CD4-positive, alpha-beta T cell treated with Interleukin-6 at 100 ng/mL for 8 hours (primary cell): ENCODE results near the gene CLIP3.
A peak's percentile ranks its signal among the peaks of the same experiment; 100 is the strongest.
"Not testable (repeated sequence)": the region's sequence is repeated elsewhere in the genome, so short reads cannot be mapped to it uniquely, and the experiment has no call there.

Source experiments
- DNase-seq: peaks from one replicate; pipeline ENCODE4 v3.0.0-alpha.2; 2020; ENCODE audit warnings: mixed read lengths, low spot score

CLIP3 gene

GRCh38 chr19:36032251-36033104, at the start of gene CLIP3:
TSS of gene CLIP3 (minus strand) at chr19:36032873. CDS start at chr19:36032357, 516 bp downstream.
- peak; percentile 18 for DNase-seq

- DNase-seq: no peak
These were observed 49.2 kb upstream of the CLIP3 start for GRCh38 chr19:36081894-36082293.

DNA sequence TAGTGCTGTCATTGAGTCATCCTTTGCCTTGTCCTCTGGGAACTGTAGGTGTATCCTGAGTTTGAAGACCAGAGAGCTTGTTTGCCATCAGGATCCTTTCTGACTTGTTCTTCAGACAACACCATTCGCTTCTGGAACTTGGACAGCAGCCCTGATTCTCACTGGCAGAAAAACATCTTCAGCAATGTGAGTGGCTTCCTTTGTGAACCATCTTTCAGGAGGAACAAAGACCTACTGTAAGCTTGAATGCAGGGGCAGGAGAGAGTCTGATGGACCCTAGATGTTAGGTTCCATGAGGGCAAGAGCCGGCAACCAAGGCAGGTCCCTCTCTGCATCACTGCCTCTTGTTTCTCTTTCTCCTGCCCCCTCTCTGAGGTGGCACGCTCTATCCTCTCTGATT, 48.7 kb upstream of the CLIP3 start:
- DNase-seq: no peak

DNA sequence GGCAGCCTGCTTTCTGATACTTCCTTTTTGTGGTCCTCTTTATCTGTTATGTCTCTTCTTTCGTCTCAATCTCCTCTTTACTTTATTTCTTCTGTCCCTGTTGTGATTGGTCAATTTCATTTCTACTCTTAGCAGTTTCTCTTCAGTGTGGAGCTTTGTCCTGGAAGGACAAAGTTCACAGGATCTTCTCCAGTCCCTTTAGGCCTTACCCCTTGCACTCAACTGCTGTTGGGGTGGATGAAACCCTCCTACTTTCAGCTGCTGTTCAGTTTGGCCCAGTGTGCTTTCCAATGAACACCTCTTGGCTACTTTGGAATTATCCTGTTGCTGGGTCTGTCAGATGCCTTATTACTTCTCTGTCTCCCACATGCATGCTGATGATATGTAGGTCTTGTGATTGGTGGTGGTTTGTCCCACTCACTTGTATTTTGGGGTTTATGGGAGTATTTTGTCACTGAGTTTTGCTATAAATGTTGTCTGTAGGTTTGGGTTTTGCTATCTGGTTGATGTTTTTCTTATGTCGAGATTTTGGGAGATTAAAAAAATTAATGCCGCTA, 46.8 kb upstream of the CLIP3 start:
- DNase-seq: no peak

GRCh38 chr19:36073121-36073876, 40.6 kb upstream of the CLIP3 start:
- DNase-seq: no peak

DNA sequence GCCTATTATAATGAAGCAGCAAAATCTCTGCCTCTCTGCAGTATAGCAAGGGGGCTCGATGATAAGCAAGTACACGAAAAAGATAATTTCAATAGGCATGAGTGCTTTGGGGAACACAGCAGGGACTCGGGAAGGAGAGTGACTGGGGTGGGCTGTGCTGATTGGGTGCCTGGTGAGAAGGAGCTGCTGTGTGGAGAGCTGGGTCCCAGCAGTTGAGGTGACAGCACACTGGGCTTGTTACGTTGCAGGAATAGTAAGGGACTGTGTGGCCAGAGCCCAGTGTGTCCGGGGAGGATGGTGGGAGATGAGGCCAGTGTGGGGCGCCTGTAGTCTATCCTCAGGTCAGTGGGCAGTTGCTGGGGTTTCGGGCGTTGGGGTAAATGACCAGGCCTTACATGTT, 39.4 kb upstream of the CLIP3 start:
- DNase-seq: no peak

DNA sequence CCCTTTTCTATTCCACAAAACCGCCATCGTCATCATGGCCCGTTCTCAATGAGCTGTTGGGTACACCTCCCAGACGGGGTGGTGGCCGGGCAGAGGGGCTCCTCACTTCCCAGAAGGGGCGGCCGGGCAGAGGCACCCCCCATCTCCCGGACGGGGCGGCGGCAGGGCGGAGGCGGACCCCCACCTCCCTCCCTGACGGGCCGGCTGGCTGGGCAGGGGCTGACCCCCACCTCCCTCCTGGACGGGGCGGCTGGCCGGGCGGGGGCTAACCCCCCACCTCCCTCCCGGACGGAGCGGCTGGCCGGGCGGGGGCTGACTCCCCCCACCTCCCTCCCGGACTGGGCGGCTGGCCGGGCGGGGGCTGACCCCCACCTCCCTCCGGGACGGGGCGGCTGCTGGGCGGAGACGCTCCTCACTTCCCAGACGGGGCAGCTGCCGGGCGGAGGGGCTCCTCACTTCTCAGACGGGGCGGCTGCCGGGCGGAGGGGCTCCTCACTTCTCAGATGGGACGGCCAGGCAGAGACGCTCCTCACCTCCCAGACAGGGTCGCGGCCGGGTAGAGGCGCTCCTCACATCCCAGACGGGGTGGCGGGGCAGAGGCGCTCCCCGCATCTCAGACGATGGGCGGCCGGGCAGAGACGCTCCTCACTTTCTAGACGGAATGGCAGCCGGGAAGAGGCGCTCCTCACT, 36.3 kb upstream of the CLIP3 start:
- DNase-seq: not testable (repeated sequence)

GRCh38 chr19:36067681-36068080, 35.0 kb upstream of the CLIP3 start:
- DNase-seq: no peak

GRCh38 chr19:36064826-36065225, 32.2 kb upstream of the CLIP3 start:
- no peak for DNase-seq

GRCh38 chr19:36061367-36061766, 28.7 kb upstream of the CLIP3 start:
- no peak for DNase-seq

- no peak for DNase-seq
These were observed 27.8 kb upstream of the CLIP3 start for GRCh38 chr19:36060430-36060829.

DNA sequence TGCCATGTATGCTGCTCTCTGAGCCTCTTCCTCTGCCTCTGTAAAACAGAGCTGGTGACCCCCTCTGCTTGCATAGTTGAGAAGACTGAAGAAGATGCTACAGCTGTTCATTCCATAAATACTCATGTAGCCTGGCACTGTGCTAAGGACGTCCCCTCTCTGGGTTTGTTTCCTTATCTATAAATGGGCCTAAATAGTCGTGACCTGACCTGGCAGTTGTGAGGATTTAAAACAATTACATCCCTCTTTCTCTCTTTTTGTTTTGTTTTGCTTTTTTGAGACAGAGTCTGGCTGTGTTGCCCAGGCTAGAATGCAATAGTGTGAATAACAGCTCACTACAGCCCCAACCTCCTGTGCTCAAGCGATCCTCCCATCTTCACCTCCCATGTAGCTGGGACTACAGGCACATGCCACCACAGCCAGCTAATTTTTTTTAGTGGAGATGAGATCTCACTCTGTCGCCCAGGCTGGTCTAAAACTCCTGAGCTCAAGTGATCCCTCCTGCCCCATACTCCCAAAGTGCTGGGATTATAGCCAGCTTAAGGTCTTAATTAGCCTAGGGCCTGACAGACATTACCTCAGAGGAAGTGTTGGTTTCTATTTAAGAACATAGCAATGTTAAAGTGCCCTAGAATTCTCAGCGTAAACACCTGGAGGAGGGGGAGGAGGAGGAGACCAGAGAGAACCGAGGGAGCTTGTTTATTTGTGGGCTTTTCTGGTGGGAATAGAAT, 26.7 kb upstream of the CLIP3 start:
- DNase-seq: no peak

- no peak for DNase-seq
These were observed 26.0 kb upstream of the CLIP3 start for GRCh38 chr19:36058481-36059179.

- peak; percentile 90 for DNase-seq
These were observed 22.3 kb upstream of the CLIP3 start, which contains the start of gene WDR62 for GRCh38 chr19:36054733-36055686. TSS of gene WDR62 (plus strand) at chr19:36054897. CDS start at chr19:36054972, 75 bp downstream.

GRCh38 chr19:36054119-36054732, 21.6 kb upstream of the CLIP3 start, which contains the start of gene THAP8:
TSS of gene THAP8 (minus strand) at chr19:36054285. CDS start at chr19:36054217, 68 bp downstream.
- peak; percentile 100 for DNase-seq

- no peak for DNase-seq
These were observed 19.0 kb upstream of the CLIP3 start for GRCh38 chr19:36051637-36052036.

DNA sequence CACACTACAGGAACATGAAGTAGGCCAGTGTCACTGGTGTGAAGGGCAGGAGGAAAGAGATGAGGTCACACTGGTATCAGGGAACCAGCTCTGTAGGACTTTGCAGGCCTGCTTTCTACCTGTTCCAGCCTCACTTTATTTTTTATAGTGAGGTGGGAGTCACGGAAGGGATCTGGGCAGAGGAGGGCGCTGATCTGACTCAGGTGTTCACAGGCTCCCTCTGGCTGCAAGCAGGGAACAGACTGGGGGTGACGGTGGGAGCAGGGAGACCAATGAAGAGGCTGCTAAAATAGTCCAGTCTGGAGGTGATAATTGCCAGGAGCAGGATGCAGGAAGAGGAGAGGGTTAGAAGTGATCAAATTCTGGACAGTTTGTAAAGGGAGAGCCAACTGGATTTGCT, 18.6 kb upstream of the CLIP3 start:
- DNase-seq: no peak

DNA sequence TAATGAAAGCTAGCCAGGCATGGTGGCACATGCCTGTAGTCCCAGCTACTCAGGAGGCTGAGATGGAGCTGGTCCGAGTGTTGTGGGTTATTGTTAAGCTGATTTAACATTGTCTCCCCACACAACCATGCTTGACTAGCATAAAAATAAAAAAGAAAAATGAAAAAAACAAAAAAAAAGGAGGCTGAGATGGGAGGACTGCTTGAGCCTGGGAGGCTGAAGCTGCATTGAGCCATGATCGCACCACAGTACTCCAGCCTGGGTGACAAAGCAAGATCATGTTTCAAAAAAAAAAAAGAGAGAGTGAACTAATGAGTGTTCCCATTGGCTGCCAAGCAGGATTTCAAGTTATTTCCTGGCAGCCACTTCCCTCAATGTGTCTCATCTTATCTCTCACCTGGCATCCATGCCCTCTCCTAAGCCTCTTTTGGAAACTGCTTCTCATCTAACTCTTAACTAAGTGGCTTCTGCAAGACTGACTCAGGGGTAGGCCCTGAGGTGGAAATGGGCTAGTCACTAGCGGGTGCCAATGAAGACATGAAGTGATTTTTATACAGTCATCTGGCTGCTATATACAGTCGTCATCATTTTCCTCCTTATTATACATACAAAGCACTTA, 16.5 kb upstream of the CLIP3 start:
- DNase-seq: no peak

DNA sequence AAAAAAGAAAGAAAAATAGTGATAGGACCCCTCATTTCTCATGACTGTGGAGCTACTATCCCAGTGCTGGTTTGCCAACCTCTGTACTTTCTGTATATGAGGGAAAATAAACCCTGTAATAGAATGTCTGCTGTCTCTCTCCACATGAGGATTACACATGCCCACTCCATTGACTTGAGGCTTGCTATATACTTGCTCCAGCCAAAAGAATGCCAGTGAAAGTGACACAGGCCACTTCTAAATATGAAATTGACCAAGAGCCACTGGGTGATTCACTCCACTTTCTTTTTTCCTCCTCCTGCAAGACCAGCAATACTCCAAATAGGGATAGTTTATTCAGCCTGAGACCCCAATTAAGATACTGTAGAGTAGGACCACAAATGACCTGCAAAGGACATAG, 15.2 kb upstream of the CLIP3 start:
- no peak for DNase-seq
